Psoas muscle (tissue), 8 donors: ENCODE results near the gene MAP1S. TPM values are rescaled to one million over a fixed set of nuclear protein-coding genes. Genes with fewer than 3 reads are reported as not detected.

Experiments used
- ATAC-seq, 4 donors: fragments of 200-7000 bp; cut with Tn5 transposase; one replicate each; pipeline ENCODE4 v1.9.1; 2020; ENCODE audit warnings: moderate library complexity in 3 of 4, mild to moderate bottlenecking in 2 of 4
- DNase-seq, 2 donors: peaks; one replicate each; pipeline ENCODE4 v3.0.0-alpha.2; 2020
- H3K27ac ChIP-seq: fragments of 200-600 bp; one replicate; pipeline ENCODE4 v1.8.0; 2022
- H3K27me3 ChIP-seq, 3 donors: fragments of 200-600 bp in 1 of 3; one replicate each; pipeline versions ENCODE4 v1.6.1 to v1.8.0; 2013 to 2022; ENCODE audit warnings: low read length in 2 of 3, mild to moderate bottlenecking in 2 of 3, moderate library complexity in 1 of 3; ENCODE audit not compliant: insufficient read depth in 3 of 3
- H3K36me3 ChIP-seq, 2 donors: fragments of 200-600 bp in 1 of 2; one replicate each; pipeline versions ENCODE4 v1.6.1 to v1.8.0; 2013 to 2022; ENCODE audit warnings: low read depth in 1 of 2, mild to moderate bottlenecking in 1 of 2, moderate library complexity in 1 of 2; ENCODE audit not compliant: insufficient read depth in 1 of 2
- H3K4me1 ChIP-seq: fragments of 200-600 bp; one replicate; pipeline ENCODE4 v1.8.0; 2022
- H3K4me3 ChIP-seq: fragments of 200-600 bp; one replicate; pipeline ENCODE4 v1.8.0; 2022; ENCODE audit warnings: mild to moderate bottlenecking
- H3K9me3 ChIP-seq: fragments of 200-600 bp; one replicate; pipeline ENCODE4 v1.8.0; 2022
- CTCF ChIP-seq: fragments of 200-600 bp; IDR thresholded peaks from one replicate; pipeline ENCODE4 v1.8.0; 2022; ENCODE audit warnings: antibody characterized with exemption
- WGBS, 3 donors: extraction: QIAGEN DNeasy Blood & Tissue Kit; methylation state at CpG; one replicate each; pipeline versions ENCODE4 v1.1.6 to v1.1.7; 2013; 5-methylcytosine and 5-hydroxymethylcytosine counted together
- intact Hi-C, 2 donors: fragments of 100-400 bp; cut with DNase I; formaldehyde crosslinking; loops; one replicate each; pipeline versions ENCODE4 v1.11.0 to v1.14.2; 2022
- polyA plus RNA-seq, 3 donors: library from polyadenylated mRNA; stranded (reverse); fragments of 200-250 nt; gene quantifications; one replicate each; pipeline ENCODE4 v1.2.3, GENCODE V29; 2013
- total RNA-seq, 4 donors: library from RNA; stranded (reverse); fragmentation: NEBNext Ultra II Directional in 2 of 4; extraction: Animal tissue kit (Norgen Biotek cat#: 25700) in 2 of 4; gene quantifications; one replicate each; pipeline versions ENCODE4 v1.2.1 to v1.2.4, GENCODE V29; 2021 to 2023
- donor health status: healthy with polysubstance abuse.
- donor health status: DM: no; HTN: no; CAD: no; lungs with moderate emphysema.
- donor health status: Bipolar disorder and iron deficiency.
- donor health status: healthy.
- donor health status: DM: yes; HTN: yes; CAD: no.
- donor health status: DM: no; HTN: no; CAD: no.
- donor health status: DM: no; HTN: no; CAD: no.
- donor health status: DM: yes; HTN: yes; CAD: no.

MAP1S gene
- total and polyA plus RNA-seq, 7 donors, result 19.1 to 60.6 (median 42.4) TPM

GRCh38 chr19:17734146-17734545, 14.9 kb downstream of the MAP1S start:
- WGBS, 3 donors, result 91 to 95% (median 93%) methylated on average over 12 to 16 of the region's 16 CpGs
- no peaks in the 10 kb centered on the region for H3K27me3 ChIP-seq
- no peaks in the 10 kb centered on the region for H3K4me1 ChIP-seq
- intact Hi-C loops, result no loop called here
- TF ChIP-seq CTCF, result no peak
- no peak overlapping the region for H3K27ac ChIP-seq
- H3K9me3 ChIP-seq, result peaks cover 5% of the 10 kb centered on the region
- H3K36me3 ChIP-seq, result peaks cover 0 to 79% of the 10 kb centered on the region in 2 donors
- no peak overlapping the region for H3K4me3 ChIP-seq
- DNase-seq, result no peak
- no peak for ATAC-seq

- H3K27ac ChIP-seq, result no peak overlapping the region
- no peak for ATAC-seq
- 89 to 93% (median 91%) methylated on average over 5 of the region's 5 CpGs for WGBS, 3 donors
- DNase-seq, result no peak
- peaks cover 5% of the 10 kb centered on the region for H3K9me3 ChIP-seq
- H3K27me3 ChIP-seq, result no peaks in the 10 kb centered on the region
- H3K4me3 ChIP-seq, result no peak overlapping the region
- H3K36me3 ChIP-seq, result peaks cover 0 to 67% of the 10 kb centered on the region in 2 donors
- H3K4me1 ChIP-seq, result no peaks in the 10 kb centered on the region
- intact Hi-C loops, result no loop called here
- no peak for TF ChIP-seq CTCF
These were observed 16.1 kb downstream of the MAP1S start for GRCh38 chr19:17735410-17735809.

GRCh38 chr19:17737690-17738153, 18.4 kb downstream of the MAP1S start:
- no peaks in the 10 kb centered on the region for H3K9me3 ChIP-seq
- no peak for TF ChIP-seq CTCF
- ATAC-seq (no peak), DNase-seq (no peak)
- no peak overlapping the region for H3K4me3 ChIP-seq
- H3K36me3 ChIP-seq, result peaks cover 0 to 44% of the 10 kb centered on the region in 2 donors
- intact Hi-C loops, result no loop called here
- no peak overlapping the region for H3K27ac ChIP-seq
- no peaks in the 10 kb centered on the region for H3K4me1 ChIP-seq
- 86 to 91% (median 89%) methylated on average over 7 of the region's 7 CpGs for WGBS, 3 donors
- H3K27me3 ChIP-seq, result no peaks in the 10 kb centered on the region

- H3K9me3 ChIP-seq, result no peaks in the 10 kb centered on the region
- H3K36me3 ChIP-seq, result peaks cover 0 to 28% of the 10 kb centered on the region in 2 donors
- no peak overlapping the region for H3K27ac ChIP-seq
- no peak overlapping the region for H3K4me3 ChIP-seq
- no peaks in the 10 kb centered on the region for H3K27me3 ChIP-seq
- intact Hi-C loops, result no loop called here
- no peaks in the 10 kb centered on the region for H3K4me1 ChIP-seq
- WGBS, 3 donors, result 55 to 63% (median 59%) methylated on average over 17 to 18 of the region's 18 CpGs
- ATAC-seq (no peak), DNase-seq (no peak)
- no peak for TF ChIP-seq CTCF
These were observed 20.0 kb downstream of the MAP1S start for GRCh38 chr19:17739121-17739875.
